Posterior cingulate gyrus (tissue), 11 donors: ENCODE results near the gene PTPRD.

ENCODE experiments used
- DNase-seq, 10 donors: peaks; one replicate each; pipeline versions ENCODE4 v3.0.0 to v3.0.0-alpha.2; 2020 to 2021; ENCODE audit warnings: mixed read lengths in 3 of 10
- intact Hi-C: fragments of 100-400 bp; cut with DNase I; formaldehyde crosslinking; loops from one replicate; pipeline ENCODE4 v1.15.1; 2023

The PTPRD gene

GRCh38 chr9:9284201-9284600, 1328.6 kb downstream of the PTPRD start:
- no peak for DNase-seq
- intact Hi-C loops: no loop called here

GRCh38 chr9:9283159-9283986, 1329.4 kb downstream of the PTPRD start:
- intact Hi-C loops: no loop called here
- DNase-seq: no peak

- intact Hi-C loops: no loop called here
Observed at GRCh38 chr9:9275601-9276000, 1337.2 kb downstream of the PTPRD start.

GRCh38 chr9:9257999-9258498, 1354.8 kb downstream of the PTPRD start:
- intact Hi-C loops: no loop called here
- no peak for DNase-seq

More at GRCh38 chr9:9275601-9276000, 1337.2 kb downstream of the PTPRD start:
- peak in 6 of 10 donors; percentile 5 to 69 (median 20) for DNase-seq

- intact Hi-C loops: no loop called here
- DNase-seq: no peak
Observed at GRCh38 chr9:9246726-9247125, 1366.1 kb downstream of the PTPRD start.

- no peak for DNase-seq
- intact Hi-C loops: no loop called here
Observed at GRCh38 chr9:9231946-9232345, 1380.9 kb downstream of the PTPRD start.

GRCh38 chr9:9229269-9229668, 1383.5 kb downstream of the PTPRD start:
- intact Hi-C loops: no loop called here
- DNase-seq: no peak

- DNase-seq: no peak
- intact Hi-C loops: no loop called here
Observed at GRCh38 chr9:9223175-9223574, 1389.6 kb downstream of the PTPRD start.

GRCh38 chr9:9222730-9223129, 1390.1 kb downstream of the PTPRD start:
- intact Hi-C loops: no loop called here
- no peak for DNase-seq

- intact Hi-C loops: no loop called here
- DNase-seq: no peak
Observed at GRCh38 chr9:9216934-9217333, 1395.9 kb downstream of the PTPRD start.

GRCh38 chr9:9215050-9215449, 1397.8 kb downstream of the PTPRD start:
- no peak for DNase-seq
- intact Hi-C loops: no loop called here

- intact Hi-C loops: no loop called here
- DNase-seq: no peak
Observed at GRCh38 chr9:9214066-9214465, 1398.7 kb downstream of the PTPRD start.

- intact Hi-C loops: no loop called here
- no peak for DNase-seq
Observed at GRCh38 chr9:9212963-9213362, 1399.8 kb downstream of the PTPRD start.

- intact Hi-C loops: no loop called here
- no peak for DNase-seq
Observed at GRCh38 chr9:9202276-9202675, 1410.5 kb downstream of the PTPRD start.

- intact Hi-C loops: no loop called here
Observed at GRCh38 chr9:9186086-9186485, 1426.7 kb downstream of the PTPRD start.

GRCh38 chr9:9182431-9182830, 1430.4 kb downstream of the PTPRD start:
- no peak for DNase-seq
- intact Hi-C loops: no loop called here

More at GRCh38 chr9:9186086-9186485, 1426.7 kb downstream of the PTPRD start:
- no peak for DNase-seq

- no peak for DNase-seq
- intact Hi-C loops: no loop called here
Observed at GRCh38 chr9:9177081-9177480, 1435.7 kb downstream of the PTPRD start.

GRCh38 chr9:9174358-9174757, 1438.4 kb downstream of the PTPRD start:
- DNase-seq: no peak
- intact Hi-C loops: no loop called here

GRCh38 chr9:9173264-9173663, 1439.5 kb downstream of the PTPRD start:
- intact Hi-C loops: no loop called here
- no peak for DNase-seq

GRCh38 chr9:9170439-9171134, 1442.2 kb downstream of the PTPRD start:
- peak in 1 of 10 donors; percentile 8 for DNase-seq

GRCh38 chr9:9142001-9142400, 1470.8 kb downstream of the PTPRD start:
- DNase-seq: no peak
- intact Hi-C loops: no loop called here

More at GRCh38 chr9:9170439-9171134, 1442.2 kb downstream of the PTPRD start:
- intact Hi-C loops: no loop called here

GRCh38 chr9:9133526-9133925, 1479.3 kb downstream of the PTPRD start:
- intact Hi-C loops: no loop called here
- peak in 2 of 10 donors; percentile 16 to 18 for DNase-seq
